Adipocyte (in vitro differentiated cells): ENCODE measurements around the gene TTC21B.

ENCODE experiments used
- DNase-seq: peaks from one replicate; pipeline ENCODE4 v3.0.0-alpha.2; 2015; ENCODE audit warnings: low read depth
- H3K27me3 ChIP-seq: replicated peaks from 2 replicates; pipeline ENCODE4 v1.7.0; 2013; ENCODE audit warnings: mild to moderate bottlenecking, low read length, moderate library complexity; ENCODE audit not compliant: control insufficient read depth, insufficient read depth
- H3K36me3 ChIP-seq: 2 replicates; pipeline ENCODE4 v1.7.0; 2013; ENCODE audit warnings: low read length, mild to moderate bottlenecking, moderate library complexity; ENCODE audit not compliant: control insufficient read depth, insufficient read depth, severe bottlenecking
- H3K4me1 ChIP-seq: 2 replicates; pipeline ENCODE4 v1.7.0; 2013; ENCODE audit warnings: mild to moderate bottlenecking, low read length, moderate library complexity; ENCODE audit not compliant: control insufficient read depth, insufficient read depth
- H3K4me3 ChIP-seq: 2 replicates; pipeline ENCODE4 v1.7.0; 2013; ENCODE audit warnings: mild to moderate bottlenecking, low read length, moderate library complexity
- H3K9ac ChIP-seq: 2 replicates; pipeline ENCODE4 v1.7.0; 2013; ENCODE audit warnings: mild to moderate bottlenecking, low read length, moderate library complexity
- H3K9me3 ChIP-seq: 2 replicates; pipeline ENCODE4 v1.7.0; 2013; ENCODE audit warnings: mild to moderate bottlenecking, low read length, moderate library complexity; ENCODE audit not compliant: control insufficient read depth

TTC21B gene

DNA sequence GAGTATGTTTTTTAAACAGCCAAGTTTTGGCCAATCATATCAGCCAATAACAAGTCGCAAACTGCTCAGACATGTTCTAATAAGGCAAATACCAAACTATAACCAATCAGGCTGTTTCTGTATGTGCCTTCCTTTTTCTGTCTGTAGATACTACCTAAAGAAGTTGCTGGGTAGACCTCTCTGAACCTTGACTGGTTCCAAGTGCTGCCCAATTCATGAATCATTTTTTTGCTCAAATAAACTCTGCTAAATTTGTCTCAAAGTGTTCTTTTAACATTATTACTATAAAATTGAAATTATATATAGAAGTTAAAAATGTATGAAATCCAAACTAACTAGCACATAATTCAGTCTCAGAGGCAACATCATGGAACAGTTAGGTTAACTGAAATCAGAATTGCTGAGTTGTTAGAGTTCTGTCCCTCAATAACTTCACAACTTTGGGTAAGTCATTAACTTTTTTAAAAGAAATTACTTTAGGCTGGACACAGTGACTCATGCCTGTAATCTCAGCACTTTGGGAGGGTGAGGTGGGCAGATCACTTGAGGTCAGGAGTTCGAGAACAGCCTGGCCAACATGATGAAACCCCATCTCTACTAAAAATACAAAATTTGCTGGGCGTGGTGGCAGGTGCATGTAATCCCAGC, 4.9 kb upstream of the TTC21B start:
- no peaks in the 10 kb centered on the region for H3K36me3 ChIP-seq
- H3K4me3 ChIP-seq: no peak overlapping the region
- H3K9ac ChIP-seq: no peak overlapping the region
- no peaks in the 10 kb centered on the region for H3K27me3 ChIP-seq
- no peaks in the 10 kb centered on the region for H3K9me3 ChIP-seq
- no peak for DNase-seq
- H3K4me1 ChIP-seq: peaks cover 9% of the 10 kb centered on the region

DNA sequence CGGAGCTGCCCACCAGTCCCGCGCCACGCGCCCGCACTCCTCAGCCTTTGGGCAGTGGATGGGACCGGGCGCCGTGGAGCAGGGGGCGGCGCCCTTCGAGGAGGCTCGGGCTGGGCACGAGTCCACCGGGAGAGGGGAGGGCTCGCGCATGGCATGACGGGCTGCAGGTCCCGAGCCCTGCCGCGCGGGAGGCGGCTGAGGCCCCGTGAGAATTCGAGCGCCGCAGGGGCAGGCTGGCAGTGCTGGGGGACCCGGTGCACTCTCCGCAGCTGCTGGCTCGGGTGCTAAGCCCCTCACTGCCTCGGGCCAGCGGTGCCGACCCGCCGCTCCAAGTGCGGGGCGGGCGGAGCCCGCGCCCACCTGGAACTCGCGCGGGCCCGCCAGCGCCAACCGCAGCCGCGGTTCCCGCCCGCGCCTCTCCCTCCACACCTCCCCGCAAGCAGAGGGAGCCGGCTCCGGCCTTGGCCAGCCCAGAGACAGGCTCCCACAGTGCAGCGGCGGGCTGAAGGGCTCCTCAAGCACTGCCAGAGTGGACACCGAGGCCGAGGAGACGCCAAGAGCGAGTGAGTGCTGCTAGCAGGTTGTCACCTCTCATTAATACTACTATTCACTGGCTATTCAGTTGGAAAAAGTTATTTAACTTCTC, 3.6 kb upstream of the TTC21B start:
- no peak overlapping the region for H3K9ac ChIP-seq
- no peak for DNase-seq
- no peaks in the 10 kb centered on the region for H3K9me3 ChIP-seq
- H3K36me3 ChIP-seq: no peaks in the 10 kb centered on the region
- H3K4me1 ChIP-seq: peaks cover 16% of the 10 kb centered on the region
- H3K27me3 ChIP-seq: no peaks in the 10 kb centered on the region
- H3K4me3 ChIP-seq: no peak overlapping the region

DNA sequence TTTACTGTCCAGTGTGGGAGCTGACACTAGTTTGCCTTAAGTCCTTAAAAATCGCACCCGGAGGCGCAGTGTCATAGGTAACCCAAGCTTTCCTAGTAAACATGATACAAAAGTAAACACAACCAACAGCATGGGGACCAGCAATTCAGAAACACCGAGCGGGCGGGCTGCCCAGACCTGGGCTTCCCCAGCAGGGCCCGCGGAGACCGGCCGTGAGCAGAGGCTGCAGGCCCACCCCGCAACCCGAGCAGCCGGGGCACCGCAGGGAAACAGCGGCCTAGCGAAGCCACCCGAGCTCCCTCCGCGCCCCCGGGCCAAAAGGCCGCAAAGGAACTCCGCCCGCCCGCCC, 296 bp downstream of the TTC21B start:
- no peak for DNase-seq
- Histone ChIP-seq H3K36me3 (peaks cover 10% of the 10 kb centered on the region), H3K9me3 (no peaks in the 10 kb centered on the region), H3K4me3 (peak overlapping the region; percentile 97), H3K4me1 (peaks cover 17% of the 10 kb centered on the region), H3K27me3 (no peaks in the 10 kb centered on the region), H3K9ac (peak overlapping the region; percentile 94)

DNA sequence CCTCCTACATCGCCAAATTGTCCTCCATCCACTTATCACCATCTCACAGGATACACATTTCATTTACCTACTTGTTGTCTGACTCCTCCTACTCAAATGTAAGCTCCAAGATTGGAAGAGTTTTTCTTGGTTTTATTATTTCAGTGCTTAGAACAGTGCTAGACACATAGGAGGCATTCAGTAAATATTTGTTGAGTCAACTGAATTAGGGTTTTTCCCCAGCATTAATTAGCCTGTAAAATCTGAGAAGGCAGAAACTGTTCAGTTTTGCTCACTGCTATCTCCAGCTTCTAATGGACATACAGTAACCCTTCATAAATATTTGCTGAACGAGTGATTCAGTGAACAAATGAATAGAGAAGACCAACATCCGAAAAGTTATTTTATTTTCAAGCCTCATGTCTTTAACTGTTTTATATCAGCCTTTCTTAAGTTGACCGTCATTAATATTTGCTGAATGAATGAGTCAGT, 800 bp downstream of the TTC21B start:
- H3K4me1 ChIP-seq: peaks cover 17% of the 10 kb centered on the region
- peaks cover 15% of the 10 kb centered on the region for H3K36me3 ChIP-seq
- H3K27me3 ChIP-seq: no peaks in the 10 kb centered on the region
- peak; percentile 37 for DNase-seq
- peak overlapping the region; percentile 97 for H3K4me3 ChIP-seq
- no peaks in the 10 kb centered on the region for H3K9me3 ChIP-seq
- peak overlapping the region; percentile 94 for H3K9ac ChIP-seq

DNA sequence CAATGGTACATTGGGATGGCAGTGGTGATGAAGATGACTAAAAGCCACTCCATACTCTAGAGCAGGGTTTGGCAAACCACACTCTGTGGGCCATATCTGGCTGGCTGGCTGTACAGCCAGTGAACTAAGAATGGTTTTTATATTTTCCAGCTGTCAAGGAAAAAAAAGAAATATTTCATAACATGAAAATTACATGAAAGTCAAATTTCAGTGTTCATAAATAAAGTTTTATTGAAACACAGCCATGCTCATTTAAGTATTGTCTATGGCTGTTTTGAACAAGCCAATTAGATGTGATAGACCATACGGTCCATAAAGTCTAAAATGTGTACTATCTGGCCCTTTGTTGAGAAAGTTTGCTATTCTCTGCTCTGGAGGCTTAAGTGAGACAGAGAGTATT, 1.5 kb downstream of the TTC21B start:
- no peaks in the 10 kb centered on the region for H3K9me3 ChIP-seq
- H3K27me3 ChIP-seq: no peaks in the 10 kb centered on the region
- DNase-seq: no peak
- H3K36me3 ChIP-seq: peaks cover 20% of the 10 kb centered on the region
- peak overlapping the region; percentile 97 for H3K4me3 ChIP-seq
- H3K4me1 ChIP-seq: peaks cover 17% of the 10 kb centered on the region
- H3K9ac ChIP-seq: no peak overlapping the region

DNA sequence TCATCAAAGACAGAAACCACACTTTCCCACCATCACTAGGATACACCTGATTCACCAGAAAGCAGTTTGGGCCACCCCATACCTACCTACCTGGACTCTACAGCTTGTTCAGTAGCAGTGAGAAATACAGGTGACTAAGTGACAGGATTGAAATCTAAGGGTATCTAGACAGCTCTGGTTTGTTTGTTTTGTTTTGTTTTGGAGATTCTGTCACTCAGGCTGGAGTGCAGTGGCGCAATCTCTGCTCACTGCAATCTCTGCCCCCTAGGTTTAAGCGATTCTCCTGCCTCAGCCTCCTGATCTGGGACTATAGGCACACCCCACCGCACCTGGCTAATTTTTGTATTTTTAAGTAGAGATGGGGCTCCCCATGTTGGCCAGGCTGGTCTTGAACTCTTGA, 3.1 kb downstream of the TTC21B start:
- Histone ChIP-seq H3K4me1 (peaks cover 17% of the 10 kb centered on the region), H3K9ac (no peak overlapping the region), H3K4me3 (no peak overlapping the region), H3K9me3 (no peaks in the 10 kb centered on the region), H3K27me3 (no peaks in the 10 kb centered on the region), H3K36me3 (peaks cover 20% of the 10 kb centered on the region)
- no peak for DNase-seq

DNA sequence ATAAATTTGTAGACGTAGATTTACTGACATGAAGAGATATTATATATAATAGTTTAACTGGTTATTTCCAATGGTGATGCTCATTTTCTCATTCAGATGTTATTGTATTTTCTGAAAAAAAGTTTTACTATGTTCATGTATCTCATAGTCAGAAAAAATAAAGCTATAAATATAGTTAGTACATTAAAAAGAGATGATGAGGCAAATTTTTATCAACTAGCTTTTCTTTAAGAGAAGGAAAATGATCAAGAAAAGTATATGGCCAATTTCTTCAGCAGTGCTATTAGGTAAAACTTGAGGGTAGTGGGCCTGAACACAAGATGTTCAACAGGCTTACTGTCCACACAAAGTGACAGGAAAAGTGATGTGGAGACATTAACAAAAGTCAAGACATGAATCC, 11.7 kb downstream of the TTC21B start:
- H3K4me1 ChIP-seq: no peaks in the 10 kb centered on the region
- H3K9me3 ChIP-seq: no peaks in the 10 kb centered on the region
- H3K27me3 ChIP-seq: no peaks in the 10 kb centered on the region
- peaks cover 64% of the 10 kb centered on the region for H3K36me3 ChIP-seq
- DNase-seq: no peak
- H3K9ac ChIP-seq: no peak overlapping the region
- H3K4me3 ChIP-seq: no peak overlapping the region

DNA sequence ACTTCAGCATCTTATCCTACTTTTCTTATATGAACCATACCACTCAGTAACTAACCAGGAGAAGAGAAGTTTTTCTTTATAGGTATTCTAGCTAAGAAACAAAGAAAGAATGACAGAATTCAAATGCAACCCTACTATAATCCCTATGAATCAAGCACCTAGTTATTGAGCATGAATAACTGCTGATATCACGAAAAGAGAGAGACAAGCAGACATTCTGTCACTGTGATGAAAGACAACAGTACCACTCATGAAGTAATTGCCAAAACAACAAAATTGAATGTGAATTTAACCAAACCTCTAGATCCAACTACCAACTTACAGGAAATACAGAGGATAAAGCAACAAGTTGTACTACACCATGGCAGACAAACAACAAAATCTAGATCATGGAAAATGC, 15.3 kb downstream of the TTC21B start:
- H3K36me3 ChIP-seq: peaks cover 54% of the 10 kb centered on the region
- no peak overlapping the region for H3K4me3 ChIP-seq
- no peaks in the 10 kb centered on the region for H3K4me1 ChIP-seq
- DNase-seq: no peak
- H3K27me3 ChIP-seq: no peaks in the 10 kb centered on the region
- H3K9me3 ChIP-seq: no peaks in the 10 kb centered on the region
- no peak overlapping the region for H3K9ac ChIP-seq

DNA sequence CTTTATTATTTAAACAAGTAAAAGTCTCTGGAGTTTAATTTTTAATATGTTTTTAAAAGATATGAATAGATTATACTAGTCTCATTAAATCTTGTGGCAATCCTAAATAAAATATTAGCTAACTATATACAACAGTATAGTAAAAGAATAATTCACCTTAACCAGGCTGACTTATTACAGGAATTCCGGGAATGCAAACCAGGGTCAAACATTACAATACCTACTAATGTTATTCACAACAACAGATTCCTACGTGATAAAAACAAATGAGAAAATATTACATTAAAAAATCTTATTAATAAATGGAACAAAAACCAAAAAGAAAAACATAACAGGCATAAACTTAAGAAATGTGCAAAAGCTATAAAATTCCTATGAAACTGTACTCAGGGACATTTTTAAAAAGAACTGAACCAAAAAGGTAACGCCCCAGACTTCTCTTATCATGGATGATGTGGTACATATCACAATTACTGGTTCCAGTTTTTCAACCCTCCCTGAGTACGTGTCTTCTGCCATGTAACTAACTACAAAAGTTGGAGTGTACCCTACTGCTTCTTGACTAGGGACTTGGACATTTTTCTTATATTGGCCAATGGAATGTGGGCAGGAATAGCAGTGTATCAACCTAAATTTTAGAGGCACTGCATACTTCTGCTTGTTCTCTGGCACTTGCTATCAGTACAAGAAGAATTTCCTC, 20.2 kb downstream of the TTC21B start:
- DNase-seq: no peak
- no peaks in the 10 kb centered on the region for H3K4me1 ChIP-seq
- no peaks in the 10 kb centered on the region for H3K9me3 ChIP-seq
- H3K36me3 ChIP-seq: peaks cover 64% of the 10 kb centered on the region
- no peaks in the 10 kb centered on the region for H3K27me3 ChIP-seq
- H3K4me3 ChIP-seq: no peak overlapping the region
- H3K9ac ChIP-seq: no peak overlapping the region

DNA sequence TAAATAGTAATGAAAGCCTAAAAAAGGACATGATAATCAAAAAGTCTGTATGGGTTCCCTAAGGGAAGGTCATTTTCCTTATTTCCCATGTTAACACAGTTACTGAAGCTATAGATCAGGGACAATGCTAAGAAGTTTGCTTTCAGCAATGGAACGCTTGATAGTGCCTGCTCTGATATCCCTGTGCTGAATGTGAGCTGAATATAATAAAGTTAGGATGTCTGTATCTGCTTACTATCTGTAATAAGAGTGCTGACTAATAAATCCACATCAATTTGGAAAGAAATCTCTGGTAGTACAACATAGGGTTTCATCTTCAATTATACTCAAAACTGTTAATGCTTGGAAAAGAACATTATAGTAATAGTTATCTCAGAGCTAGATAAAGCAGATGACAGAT, 25.8 kb downstream of the TTC21B start:
- Histone ChIP-seq H3K27me3 (no peaks in the 10 kb centered on the region), H3K4me1 (no peaks in the 10 kb centered on the region), H3K36me3 (peaks cover 80% of the 10 kb centered on the region), H3K9ac (no peak overlapping the region), H3K4me3 (no peak overlapping the region), H3K9me3 (no peaks in the 10 kb centered on the region)
- DNase-seq: no peak

DNA sequence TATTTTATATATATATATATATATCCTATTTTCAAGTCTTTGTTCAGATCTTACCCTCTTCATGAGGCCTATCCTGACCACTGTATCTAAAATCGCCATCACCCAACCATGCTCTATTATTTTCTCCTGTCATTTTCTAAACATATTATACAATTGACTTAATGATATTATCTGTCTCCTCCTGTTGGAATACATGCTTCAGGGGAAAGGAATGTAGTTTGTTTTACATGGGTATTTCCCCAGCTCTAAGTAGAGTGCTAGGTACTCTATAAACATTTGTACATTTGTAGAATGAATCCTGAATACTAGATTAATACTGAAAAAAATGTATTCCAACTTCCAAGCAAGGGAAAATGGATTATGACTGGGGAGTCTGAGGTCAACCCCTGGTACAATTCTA, 26.2 kb downstream of the TTC21B start:
- Histone ChIP-seq H3K27me3 (no peaks in the 10 kb centered on the region), H3K9ac (no peak overlapping the region), H3K9me3 (no peaks in the 10 kb centered on the region), H3K36me3 (peaks cover 80% of the 10 kb centered on the region), H3K4me1 (no peaks in the 10 kb centered on the region), H3K4me3 (no peak overlapping the region)
- DNase-seq: peak; percentile 29
